ENCODE measurements around the gene IFT172. TPM values are rescaled to one million over a fixed set of nuclear protein-coding genes. Genes with fewer than 3 reads are reported as not detected.

IFT172 gene
- polyA plus RNA-seq (2011; rRNA removed) (21.6 and 24.1 TPM in 2 replicates), polyA plus RNA-seq (2017; fragmentation: RNase III; extraction: RNeasy Plus Mini Kit Qiagen cat#74134 plus additional on column Dnase treatment) (12.9 to 16.3 TPM (median 14.0 TPM) in 3 replicates), polyA minus RNA-seq (2011; rRNA and poly(A)+ RNA removed) (36.7 and 42.2 TPM in 2 replicates)
- 15.4 and 18.6 TPM in 2 replicates for polyA plus RNA-seq (2012; cell fraction: cytosol; rRNA removed)
- polyA plus RNA-seq (2012; cell fraction: nucleus; rRNA removed): 58.5 and 61.9 TPM in 2 replicates

GRCh38 chr2:27489498-27490397, at the start of gene IFT172:
IFT172 (minus strand) TSS chr2:27489743; CDS start chr2:27489653, 90 bp downstream.
- peak within 1 kb of the TSS; percentile 95 for H3K4me2 ChIP-seq
- CTCF ChIA-PET: interaction anchor here (1.3 to 1.4 kb wide), 2 partner anchors 139 to 194 kb away, joined by 3 read pairs; partner anchors contain the start of genes CCDC121 and GPN1
- ATAC-seq (peak; percentile 91 to 96), DNase-seq (ENCODE audit: low read depth in 1 of 2, low spot score in 1 of 2) (peak; percentile 98 to 100), FAIRE-seq (peak; percentile 84)
- POLR2A ChIA-PET: interaction anchor here (0.8 kb wide), 1 partner anchor 93 kb away, joined by 3 read pairs; the partner anchor contains the start of gene ZNF512
- H3K27ac ChIP-seq: peak within 1 kb of the TSS; percentile 62 to 79
- H3K9me3 ChIP-seq: no peaks in the 10 kb centered on the region
- WGBS (ENCODE audit: missing lambda C conversion rate): 9% methylated on average over 42 of the region's 43 CpGs
- peaks cover 8% of the 10 kb centered on the region; the same call in 2 of the 3 replicates for H3K4me1 ChIP-seq
- H3K4me3 ChIP-seq: peak within 1 kb of the TSS; percentile 67
- TF ChIP-seq CBX8 (IDR thresholded peaks at IDR 0.05): no peak
- TF ChIP-seq POLR2A (IDR thresholded peaks at IDR 0.05; ENCODE audit: low read length): peak; percentile 38
- peak in 1 of 2 experiments; percentile 59; a peak in 1 of 5 replicates for TF ChIP-seq JUN (IDR thresholded peaks at IDR 0.05)
- TF ChIP-seq REST (IDR thresholded peaks at IDR 0.05): no peak
- no peak for TF ChIP-seq FOXS1 (CRISPR knock-in tag; IDR thresholded peaks at IDR 0.05)
- TF ChIP-seq ZFP36 (IDR thresholded peaks at IDR 0.05; ENCODE audit: borderline replicate concordance, partially characterized antibody): no peak
- no peak for TF ChIP-seq CHD2 (IDR thresholded peaks at IDR 0.05; ENCODE audit: low read length, partially characterized antibody)
- TF ChIP-seq TP53 (CRISPR knock-in tag; IDR thresholded peaks at IDR 0.05): no peak
- 0 out of 3 replicates have a peak, but pooled peaks have one; percentile 23 for TF ChIP-seq BCL3 (IDR thresholded peaks at IDR 0.05)
- TF ChIP-seq USF2 (IDR thresholded peaks at IDR 0.05): 0 out of 2 replicates have a peak, but pooled peaks have one; percentile 17
- TF ChIP-seq EHMT2 (IDR thresholded peaks at IDR 0.05; ENCODE audit: low read depth): no peak
- TF ChIP-seq MAFK (IDR thresholded peaks at IDR 0.05; ENCODE audit: partially characterized antibody): no peak
- TF ChIP-seq PBX3 (IDR thresholded peaks at IDR 0.05): no peak
- no peak for TF ChIP-seq HEYL (CRISPR knock-in tag; IDR thresholded peaks at IDR 0.05)
- TF ChIP-seq TFCP2L1 (CRISPR knock-in tag; IDR thresholded peaks at IDR 0.05): no peak
- TF ChIP-seq EHF (CRISPR knock-in tag; IDR thresholded peaks at IDR 0.05): no peak
- TF ChIP-seq ZSCAN20 (CRISPR knock-in tag; IDR thresholded peaks at IDR 0.05): no peak
- no peak for TF ChIP-seq SMC3 (IDR thresholded peaks at IDR 0.05)
- peak; percentile 88 for TF ChIP-seq E2F6 (IDR thresholded peaks at IDR 0.05; ENCODE audit: borderline replicate concordance, low read depth)
- TF ChIP-seq GATA3 (IDR thresholded peaks at IDR 0.05; ENCODE audit: borderline replicate concordance): no peak
- no peak for TF ChIP-seq FOSL2 (IDR thresholded peaks at IDR 0.05)
- TF ChIP-seq FOSL2 (CRISPR knock-in tag; IDR thresholded peaks at IDR 0.05): peak; percentile 27; the same call in 1 of the 2 replicates
- TF ChIP-seq ELK1 (IDR thresholded peaks at IDR 0.05; ENCODE audit: low read depth, low read length): no peak
- no peak for TF ChIP-seq SREBF2 (IDR thresholded peaks at IDR 0.05)
- peak; percentile 37; the same call in 1 of the 2 replicates for TF ChIP-seq PHF8 (IDR thresholded peaks at IDR 0.05; ENCODE audit: borderline replicate concordance, low read depth)
- TF ChIP-seq MYC (IDR thresholded peaks at IDR 0.05; ENCODE audit: borderline replicate concordance, low read length): 0 out of 2 replicates have a peak, but pooled peaks have one; percentile 36
- TF ChIP-seq HDAC2 (IDR thresholded peaks at IDR 0.05): no peak
- peak; percentile 95 for TF ChIP-seq MAX (IDR thresholded peaks at IDR 0.05)
- TF ChIP-seq CBX2 (IDR thresholded peaks at IDR 0.05; ENCODE audit: borderline replicate concordance, low read depth): no peak
- no peak for TF ChIP-seq HES2 (IDR thresholded peaks at IDR 0.05)
